OCI-LY7 (cell line): ENCODE results near the gene BARX1. TPM values are rescaled to one million over a fixed set of nuclear protein-coding genes. Genes with fewer than 3 reads are reported as not detected.

ENCODE experiments used
- BruUV-seq: library from RNA; stranded (reverse); fragments of 400-500 nt; replicated peaks from 2 replicates; lab custom pipeline; 2021; lab: Mats Ljungman, UMichigan
- CTCF ChIA-PET: fragments of 300-600 bp; sonication (Branson Sonifier 250); formaldehyde crosslinking; loops from one replicate; lab custom pipeline; 2022; ENCODE audit warnings: antibody characterized with exemption; ENCODE audit not compliant: unreplicated experiment; lab: Charles Lee
- POLR2A ChIA-PET: fragments of 300-600 bp; sonication (Branson Sonifier 250); formaldehyde crosslinking; loops from one replicate; lab custom pipeline; 2022; ENCODE audit warnings: antibody characterized with exemption; lab: Charles Lee
- DNase-seq: peaks from one replicate; pipeline ENCODE4 v3.0.0-alpha.2; 2015; ENCODE audit warnings: low spot score
- H2AFZ ChIP-seq: fragments of 200-600 bp; sonication (generic), shearing (Covaris generic); 2 replicates; pipeline ENCODE4 v1.6.1; 2014; ENCODE audit warnings: mild to moderate bottlenecking, antibody characterized with exemption, low read length, moderate library complexity
- H3K27ac ChIP-seq: fragments of 200-600 bp; sonication (generic); 2 replicates; pipeline ENCODE4 v1.5.1; 2014; ENCODE audit warnings: mixed run types, low read depth, mild to moderate bottlenecking, moderate library complexity, low read length, inconsistent platforms; ENCODE audit not compliant: poor library complexity, severe bottlenecking
- H3K36me3 ChIP-seq: fragments of 200-600 bp; sonication (generic); 2 replicates; pipeline ENCODE4 v1.6.1; 2014; ENCODE audit warnings: mild to moderate bottlenecking, antibody characterized with exemption, low read length, moderate library complexity, mixed read lengths; ENCODE audit not compliant: insufficient read depth
- H3K4me1 ChIP-seq: fragments of 200-600 bp; sonication (generic); 2 replicates; pipeline ENCODE4 v1.5.1; 2014; ENCODE audit warnings: mild to moderate bottlenecking, low read length; ENCODE audit not compliant: insufficient read depth, poor library complexity, severe bottlenecking
- H3K4me2 ChIP-seq: fragments of 200-600 bp; sonication (generic); 2 replicates; pipeline ENCODE4 v1.6.1; 2014; ENCODE audit warnings: mild to moderate bottlenecking, low read length
- H3K4me3 ChIP-seq: fragments of 200-600 bp; sonication (generic); 2 replicates; pipeline ENCODE4 v1.5.1; 2014; ENCODE audit warnings: mild to moderate bottlenecking, low read depth, low read length; ENCODE audit not compliant: poor library complexity, severe bottlenecking
- H3K79me2 ChIP-seq: fragments of 200-600 bp; sonication (generic); 2 replicates; pipeline ENCODE4 v1.6.1; 2016; ENCODE audit warnings: low read depth, mild to moderate bottlenecking, low read length, moderate library complexity, mixed read lengths; ENCODE audit not compliant: insufficient read depth
- H3K9me2 ChIP-seq: fragments of 200-600 bp; sonication (generic); 2 replicates; pipeline ENCODE4 v1.6.1; 2016; ENCODE audit warnings: mild to moderate bottlenecking, low read length, mixed read lengths; ENCODE audit not compliant: insufficient read depth
- H3K9me3 ChIP-seq: fragments of 200-600 bp; sonication (generic); 2 replicates; pipeline ENCODE4 v1.6.1; 2014; ENCODE audit warnings: mild to moderate bottlenecking, mixed run types, low read length, mixed read lengths
- H4K20me1 ChIP-seq: fragments of 200-600 bp; sonication (generic); 2 replicates; pipeline ENCODE4 v1.6.1; 2014; ENCODE audit warnings: mild to moderate bottlenecking, antibody characterized with exemption, low read length, moderate library complexity, mixed read lengths; ENCODE audit not compliant: insufficient read depth
- CTCF ChIP-seq: fragments of 200-600 bp; sonication (generic); conservative IDR thresholded peaks from 2 replicates; pipeline ENCODE4 v1.5.1; 2014; ENCODE audit warnings: mild to moderate bottlenecking, antibody characterized with exemption, low read length, moderate library complexity, mixed read lengths
- EZH2phosphoT487 ChIP-seq: fragments of 200-600 bp; sonication (generic); IDR thresholded peaks from 2 replicates; pipeline ENCODE4 v1.6.1; 2018; ENCODE audit warnings: low read depth, borderline replicate concordance, mild to moderate bottlenecking, mixed run types, antibody characterized with exemption, low read length, moderate library complexity, mixed read lengths
- intact Hi-C: fragments of 100-400 bp; cut with micrococcal nuclease; formaldehyde crosslinking; loops from one replicate; pipeline ENCODE4 v1.10.0; 2022; ENCODE audit not compliant: unreplicated experiment
- total RNA-seq, 2 experiments: library from RNA; depleted of rRNA in 1 of 2; stranded (reverse); fragments of >200 nt in 1 of 2; shearing (Covaris generic) in 1 of 2; gene quantifications; 2 replicates each; pipeline ENCODE4 v1.2.3, GENCODE V29; 2014 to 2022

Gene BARX1
- total RNA-seq, 2 experiments from 2014 or later = not detected

GRCh38 chr9:93954434-93955061 lies 607 bp downstream of the BARX1 start:
- no peak overlapping the region for H2AFZ ChIP-seq
- H3K4me3 ChIP-seq = no peak overlapping the region
- no peak for DNase-seq
- ChIA-PET CTCF (no interaction called here), POLR2A (no interaction called here)
- no peak overlapping the region for H3K4me2 ChIP-seq
- H3K9me3 ChIP-seq = no peaks in the 10 kb centered on the region
- intact Hi-C loops = no loop called here
- no peaks in the 10 kb centered on the region for H3K36me3 ChIP-seq
- H3K9me2 ChIP-seq = no peaks in the 10 kb centered on the region
- H3K27ac ChIP-seq = no peak overlapping the region
- TF ChIP-seq EZH2phosphoT487 = no peak
- TF ChIP-seq CTCF = no peak
- no TSS peak for BruUV-seq
- no peaks in the 10 kb centered on the region for H3K79me2 ChIP-seq
- no peaks in the 10 kb centered on the region for H3K4me1 ChIP-seq
- H4K20me1 ChIP-seq = no peaks in the 10 kb centered on the region

GRCh38 chr9:93953496-93954433 lies 1.4 kb downstream of the BARX1 start:
- DNase-seq = no peak
- intact Hi-C loops = no loop called here
- H3K36me3 ChIP-seq = no peaks in the 10 kb centered on the region
- H3K4me2 ChIP-seq = no peak overlapping the region
- POLR2A ChIA-PET = no interaction called here
- CTCF ChIA-PET = no interaction called here
- H4K20me1 ChIP-seq = no peaks in the 10 kb centered on the region
- H3K4me3 ChIP-seq = no peak overlapping the region
- H3K79me2 ChIP-seq = no peaks in the 10 kb centered on the region
- no peak overlapping the region for H2AFZ ChIP-seq
- no peaks in the 10 kb centered on the region for H3K9me2 ChIP-seq
- no peaks in the 10 kb centered on the region for H3K4me1 ChIP-seq
- BruUV-seq = no TSS peak
- H3K27ac ChIP-seq = no peak overlapping the region
- TF ChIP-seq EZH2phosphoT487 = no peak
- no peak for TF ChIP-seq CTCF
- no peaks in the 10 kb centered on the region for H3K9me3 ChIP-seq
